HG03558 (cell line): ENCODE measurements around the gene NDUFA5.

Experiments used
- ATAC-seq: cut with Tn5 transposase; IDR thresholded peaks from one replicate; pipeline ENCODE4 v1.9.1; 2021; ENCODE audit warnings: moderate number of reproducible peaks; ENCODE audit not compliant: unreplicated experiment; ENCODE audit errors: extremely low read depth

NDUFA5 gene

DNA sequence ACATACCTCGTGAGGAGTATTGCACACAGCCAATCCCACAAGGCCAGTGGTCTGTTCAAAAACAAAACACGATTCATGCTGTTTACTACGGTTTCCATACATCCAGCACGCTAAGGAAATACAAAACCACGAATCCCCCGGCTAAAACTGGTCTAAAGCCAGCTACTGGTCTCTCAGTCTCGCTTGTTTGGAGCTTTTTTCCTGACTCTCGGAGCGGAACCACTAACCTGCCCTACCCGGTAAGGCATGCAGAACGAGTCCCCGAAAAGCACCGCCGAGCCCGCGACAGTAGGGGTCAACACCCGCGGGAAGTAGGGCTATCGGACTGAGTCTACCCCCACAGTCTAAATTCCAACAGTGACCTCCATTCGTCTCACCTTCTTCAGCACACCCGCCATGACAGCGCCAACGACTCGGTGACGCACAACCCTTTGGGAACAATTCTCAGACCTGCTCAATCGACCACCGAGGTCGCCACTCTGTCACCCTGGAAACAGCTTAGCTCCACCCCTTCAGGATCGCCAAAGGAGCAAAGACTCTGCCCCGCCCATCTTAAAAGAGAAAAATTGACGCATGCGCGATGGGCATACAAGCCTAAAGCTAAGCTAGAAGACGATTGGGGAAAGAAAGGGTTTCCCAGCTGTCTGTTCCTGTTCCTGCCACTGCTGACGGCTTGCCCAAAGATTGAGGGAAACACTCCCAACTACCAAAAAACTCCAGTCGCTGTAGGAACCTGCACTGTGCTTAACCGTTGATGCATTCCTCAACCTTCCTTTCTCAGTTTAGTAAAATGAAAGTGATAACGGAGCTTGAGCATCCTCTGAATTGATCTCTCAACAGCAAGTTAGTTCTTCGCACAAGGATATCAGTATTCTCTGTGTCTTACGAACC, at the start of gene NDUFA5:
Gene NDUFA5 (minus strand): TSS at position 421 of the 891 bp plus-strand sequence. CDS start 23 bp downstream, at position 398.
- ATAC-seq = peak; percentile 96

- ATAC-seq = no peak
Observed at GRCh38 chr7:123604739-123605138, 47.1 kb upstream of the NDUFA5 start.

- ATAC-seq = no peak
Observed at GRCh38 chr7:123602648-123603047, 45.0 kb upstream of the NDUFA5 start.

- ATAC-seq = no peak
Observed at GRCh38 chr7:123601530-123601929, 43.9 kb upstream of the NDUFA5 start, which contains the start of gene ASB15. Gene ASB15, plus strand, starts transcription at chr7:123601821. Its CDS starts 12,682 bp downstream, at chr7:123614503.

DNA sequence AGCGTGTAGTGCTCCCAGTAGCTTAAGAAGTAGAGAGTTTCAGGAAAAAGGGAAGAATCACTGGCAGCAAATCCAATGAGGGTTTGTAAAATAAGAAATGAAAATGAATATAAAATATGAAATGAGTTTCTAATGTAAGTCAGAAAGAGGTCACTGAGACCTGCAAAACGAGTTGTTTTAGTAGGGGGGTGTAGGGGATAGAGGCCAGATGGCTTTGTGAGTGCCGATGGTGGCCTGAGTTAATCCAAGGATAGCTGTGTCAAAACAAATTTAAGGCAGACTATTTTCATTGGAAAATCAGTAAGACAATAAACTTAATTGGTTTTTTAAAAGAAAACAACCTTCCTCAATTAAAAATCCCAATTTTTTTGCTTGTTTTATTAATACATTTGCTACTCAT, 43.3 kb upstream of the NDUFA5 start:
- ATAC-seq = no peak

DNA sequence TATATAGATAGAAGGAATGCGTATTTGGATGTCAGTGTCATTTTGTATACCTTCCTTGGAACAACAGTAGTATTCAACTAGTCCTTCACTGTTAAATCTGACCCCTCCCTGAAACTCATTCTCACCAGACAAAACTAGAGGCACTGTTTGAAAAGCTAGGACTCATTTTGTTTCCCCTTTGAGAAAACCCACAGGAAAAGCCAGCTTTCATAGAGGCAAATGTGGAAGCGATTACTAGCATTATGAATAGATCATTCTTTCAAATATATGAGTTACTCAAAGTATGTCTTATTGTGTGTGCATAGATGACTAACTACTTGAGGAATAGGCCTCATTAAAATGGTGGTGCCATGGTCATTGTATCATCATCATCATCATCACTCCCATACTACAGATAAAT, 42.1 kb upstream of the NDUFA5 start:
- ATAC-seq = no peak

- ATAC-seq = no peak
Observed at GRCh38 chr7:123598657-123599056, 41.0 kb upstream of the NDUFA5 start.

DNA sequence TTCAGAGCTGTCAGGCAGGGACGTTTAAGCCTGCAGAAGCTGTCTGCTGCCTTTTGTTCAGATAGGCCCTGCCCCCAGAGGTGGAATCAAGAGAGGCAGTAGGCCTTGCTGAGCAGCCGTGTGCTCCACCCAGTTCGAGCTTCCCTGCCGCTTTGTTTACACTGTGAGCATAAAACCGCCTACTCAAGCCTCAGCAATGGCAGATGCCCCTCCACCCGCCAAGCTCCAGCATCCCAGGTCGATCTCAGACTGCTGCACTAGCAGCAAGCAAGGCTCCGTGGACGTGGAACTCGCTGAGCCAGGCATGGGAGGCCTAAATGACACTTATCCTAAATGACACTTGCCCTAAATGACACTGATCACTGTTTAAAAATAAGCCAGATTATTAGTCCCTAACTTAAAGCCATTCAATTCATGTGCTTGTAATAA, 37.2 kb upstream of the NDUFA5 start:
- no peak for ATAC-seq

DNA sequence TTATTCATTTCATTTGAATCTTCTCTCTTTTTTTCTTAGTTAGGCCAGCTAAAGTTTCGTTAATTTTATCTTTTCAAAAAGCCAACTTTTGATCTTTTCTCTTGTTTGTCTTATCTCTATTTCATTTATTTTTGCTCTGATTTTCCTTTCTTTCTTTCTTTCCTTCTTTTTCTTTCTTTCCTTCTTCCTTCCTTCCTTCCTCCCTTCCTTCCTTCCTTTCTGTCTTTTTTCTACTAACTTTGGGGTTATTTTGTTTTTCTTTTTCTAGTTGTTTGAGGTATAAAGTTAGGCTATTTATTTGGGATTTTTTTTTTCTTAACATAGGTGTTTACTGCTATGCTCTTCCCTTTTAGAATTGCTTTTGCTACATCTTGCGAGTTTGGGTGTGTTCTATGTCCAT, 30.8 kb upstream of the NDUFA5 start:
- no peak for ATAC-seq

DNA sequence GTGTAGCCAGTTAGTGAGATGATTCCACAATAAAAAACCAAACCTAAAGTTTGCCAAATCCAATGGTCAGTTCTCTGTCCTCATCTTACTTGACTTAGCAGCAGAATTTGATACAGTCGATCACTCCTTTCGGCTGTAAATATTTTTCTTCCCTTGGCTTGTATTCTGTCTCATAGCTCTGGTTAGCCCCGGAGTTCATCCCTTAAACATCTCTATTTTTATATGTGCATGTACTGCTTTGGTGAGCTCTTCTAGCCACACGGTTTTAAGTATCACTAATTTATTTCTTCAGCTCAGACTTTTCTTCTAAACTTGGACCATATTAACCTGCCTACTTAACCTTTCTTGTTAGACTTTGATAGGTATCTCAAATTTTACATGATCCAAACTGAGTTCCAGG, 26.2 kb upstream of the NDUFA5 start:
- ATAC-seq = no peak

DNA sequence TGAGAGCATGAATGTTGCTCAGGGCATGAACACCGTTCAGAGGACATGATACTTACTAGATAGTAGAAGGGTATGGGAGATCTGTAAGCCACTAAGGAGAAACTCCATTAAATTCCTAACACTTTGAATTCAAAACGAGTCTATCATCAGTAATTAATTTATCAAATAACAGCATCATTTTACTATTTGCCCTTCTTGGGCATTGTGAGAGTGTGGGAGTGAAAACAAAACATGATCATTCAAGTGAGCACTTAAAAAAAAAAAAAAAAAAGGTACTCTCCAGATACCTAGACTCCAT, 23.5 kb upstream of the NDUFA5 start:
- ATAC-seq = no peak

DNA sequence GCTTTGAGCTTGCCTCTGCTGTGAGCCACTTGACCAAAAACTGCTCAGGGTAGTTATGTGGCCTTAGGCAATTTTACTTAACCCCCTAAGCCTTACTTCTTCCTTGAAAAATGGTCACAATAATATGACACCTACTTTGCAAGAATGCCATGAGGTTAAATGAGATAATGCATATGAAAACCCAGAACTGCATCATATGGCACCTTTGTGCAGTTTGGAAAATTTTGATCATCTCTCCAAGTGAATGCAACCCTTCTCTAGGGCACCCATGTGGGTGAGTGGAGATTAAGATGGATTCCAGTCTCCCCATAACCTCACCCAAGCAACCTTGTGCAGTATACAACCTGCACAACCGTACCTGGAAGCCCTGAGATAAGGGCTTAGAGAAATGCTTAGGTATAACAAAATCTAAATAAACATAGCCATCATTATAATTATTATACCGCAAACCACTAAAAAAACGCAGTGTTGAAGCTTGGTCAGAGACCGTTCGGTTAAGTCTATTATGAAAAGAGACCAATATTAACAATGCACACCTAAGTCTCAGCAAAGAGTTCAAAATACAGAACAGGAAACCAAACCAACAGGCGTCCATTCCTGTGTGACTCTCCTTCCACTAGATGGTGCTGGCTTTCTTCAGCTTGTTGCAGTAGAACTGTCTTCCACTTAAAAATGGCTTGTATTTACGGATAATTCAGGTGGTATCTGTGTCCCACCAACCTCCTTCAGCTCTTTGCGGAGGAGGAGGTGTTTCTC, 23.0 kb upstream of the NDUFA5 start:
- ATAC-seq = peak; percentile 55

GRCh38 chr7:123579416-123579815, 21.8 kb upstream of the NDUFA5 start:
- no peak for ATAC-seq

- ATAC-seq = no peak
Observed at GRCh38 chr7:123573896-123574467, 16.4 kb upstream of the NDUFA5 start.

DNA sequence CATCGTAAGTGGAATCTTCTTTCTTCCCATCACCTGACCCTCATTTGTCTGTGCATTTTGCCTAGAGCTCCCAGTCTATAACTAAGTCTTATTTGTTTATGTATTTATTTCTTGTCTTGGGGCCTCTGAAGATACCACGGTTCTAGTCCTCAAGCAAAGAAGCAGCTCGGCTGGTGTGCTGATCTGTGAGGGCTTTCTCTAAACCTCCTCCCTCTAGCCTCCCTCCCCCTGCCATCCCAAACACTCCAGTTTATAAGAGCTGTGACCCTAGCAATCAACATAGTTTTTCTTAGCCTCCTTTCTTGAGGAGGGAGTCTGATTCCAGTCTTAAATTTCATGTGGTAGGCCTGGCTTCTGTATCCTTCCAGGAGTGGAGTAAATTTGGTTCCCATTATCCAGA, 15.7 kb upstream of the NDUFA5 start:
- ATAC-seq = no peak

DNA sequence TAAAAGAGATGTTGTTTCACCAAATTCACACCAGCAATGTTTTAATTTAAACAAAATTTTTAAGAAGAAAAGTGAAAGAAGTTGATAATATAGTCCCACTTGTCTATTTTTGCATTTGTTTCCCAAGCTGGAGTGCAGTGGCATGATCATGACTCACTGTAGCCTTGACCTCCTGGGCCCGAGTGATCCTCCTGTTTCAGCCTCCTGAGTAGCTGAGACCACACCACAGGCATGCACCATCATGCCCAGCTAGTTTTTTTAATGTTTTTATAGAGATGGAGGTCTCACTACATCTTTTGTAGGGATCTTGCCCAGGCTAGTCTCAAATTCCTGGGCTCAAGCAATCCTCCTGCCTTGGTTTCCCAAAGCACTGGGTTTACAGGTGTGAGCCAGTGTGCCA, 14.1 kb upstream of the NDUFA5 start:
- no peak for ATAC-seq

- ATAC-seq = no peak
Observed at GRCh38 chr7:123571187-123571586, 13.6 kb upstream of the NDUFA5 start.

DNA sequence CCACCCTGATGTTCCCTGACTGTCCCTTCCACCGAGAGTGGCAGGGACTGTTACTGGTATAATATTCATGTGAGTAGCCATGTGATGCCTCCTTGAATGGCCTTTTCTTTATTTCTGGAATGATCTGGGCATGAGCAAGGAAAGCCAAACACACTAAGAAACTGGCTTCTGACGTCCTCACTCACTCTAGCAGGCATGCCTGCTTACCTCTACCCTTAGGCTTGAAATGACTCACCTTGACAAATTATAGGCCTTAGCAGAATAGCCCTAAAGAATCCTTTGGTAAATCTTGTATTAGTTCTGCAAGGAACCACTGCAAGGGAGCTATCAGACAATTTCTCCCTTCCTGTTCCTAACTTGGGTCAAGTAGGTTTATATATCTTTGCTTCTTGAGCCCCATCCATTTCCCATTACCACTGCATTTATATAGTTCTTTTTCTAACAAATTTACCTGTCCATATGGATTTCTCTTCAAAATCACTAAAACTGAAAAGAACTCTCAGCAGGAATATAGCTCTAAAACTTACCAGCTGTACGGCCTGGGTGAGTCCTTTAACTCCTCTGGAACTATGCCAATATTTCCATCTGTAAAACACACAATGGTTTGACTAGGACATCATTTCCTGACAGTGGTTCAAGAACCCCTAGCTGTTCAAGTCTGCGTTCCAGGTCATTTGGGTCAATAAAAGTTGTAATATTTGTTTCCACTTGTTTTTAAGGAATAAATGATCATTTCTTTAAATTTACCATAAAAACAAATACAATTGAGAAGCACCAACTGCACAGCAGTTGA, 13.0 kb upstream of the NDUFA5 start:
- ATAC-seq = no peak

GRCh38 chr7:123569352-123570010, 11.9 kb upstream of the NDUFA5 start:
- no peak for ATAC-seq

DNA sequence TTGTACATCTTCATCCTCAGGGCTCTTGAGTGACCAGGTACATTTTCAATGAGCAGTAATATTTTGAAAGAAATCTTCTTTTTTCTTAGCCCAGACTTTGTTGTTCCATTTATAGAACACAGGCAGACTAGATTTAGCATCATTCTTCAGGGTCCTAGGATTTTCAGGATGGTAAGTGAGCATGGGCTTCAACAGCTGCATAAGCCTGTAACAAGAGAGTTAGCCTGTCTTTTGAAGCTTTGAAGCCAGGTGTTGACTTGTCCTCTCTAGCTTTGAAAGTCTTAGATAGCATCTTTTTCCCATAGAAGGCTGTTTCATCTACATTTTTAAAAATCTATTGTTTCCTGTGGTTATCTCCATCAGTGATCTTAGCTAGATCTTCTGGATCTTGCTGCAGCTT, 4.5 kb upstream of the NDUFA5 start:
- no peak for ATAC-seq
